Iris pigment epithelial cell (primary cell): ENCODE measurements around the gene PRAMEF26.
"Not testable (repeated sequence)": the region's sequence is repeated elsewhere in the genome, so short reads cannot be mapped to it uniquely, and the experiment has no call there.

ENCODE experiments used
- DNase-seq: peaks from one replicate; pipeline ENCODE4 v3.0.0-alpha.2; 2011; ENCODE audit warnings: low read depth

The PRAMEF26 gene

GRCh38 chr1:13155909-13156308, at the start of gene PRAMEF26:
PRAMEF26 (minus strand) TSS chr1:13156009; CDS start chr1:13153095, 2,914 bp downstream.
- not testable (repeated sequence) for DNase-seq

GRCh38 chr1:13201309-13201708, 45.5 kb upstream of the PRAMEF26 start, which contains the start of gene PRAMEF13:
PRAMEF13 (minus strand) TSS chr1:13201409; CDS start chr1:13199589, 1,820 bp downstream.
- DNase-seq, result not testable (repeated sequence)

GRCh38 chr1:13171548-13171947, 15.7 kb upstream of the PRAMEF26 start, which contains the start of gene PRAMEF9:
PRAMEF9 (plus strand) TSS chr1:13171848; CDS start chr1:13175281, 3,433 bp downstream.
- DNase-seq, result not testable (repeated sequence)

GRCh38 chr1:13165531-13165930, 9.7 kb upstream of the PRAMEF26 start, which contains the start of gene HNRNPCL4:
HNRNPCL4 (minus strand) TSS chr1:13165631; CDS start chr1:13165467, 164 bp downstream.
- not testable (repeated sequence) for DNase-seq

GRCh38 chr1:13116754-13117153, 39.1 kb downstream of the PRAMEF26 start, which contains the start of gene HNRNPCL2:
HNRNPCL2 (minus strand) TSS chr1:13116854; CDS start chr1:13116400, 454 bp downstream.
- DNase-seq, result not testable (repeated sequence)
